ENCODE measurements around the gene ASCC2.

DNA sequence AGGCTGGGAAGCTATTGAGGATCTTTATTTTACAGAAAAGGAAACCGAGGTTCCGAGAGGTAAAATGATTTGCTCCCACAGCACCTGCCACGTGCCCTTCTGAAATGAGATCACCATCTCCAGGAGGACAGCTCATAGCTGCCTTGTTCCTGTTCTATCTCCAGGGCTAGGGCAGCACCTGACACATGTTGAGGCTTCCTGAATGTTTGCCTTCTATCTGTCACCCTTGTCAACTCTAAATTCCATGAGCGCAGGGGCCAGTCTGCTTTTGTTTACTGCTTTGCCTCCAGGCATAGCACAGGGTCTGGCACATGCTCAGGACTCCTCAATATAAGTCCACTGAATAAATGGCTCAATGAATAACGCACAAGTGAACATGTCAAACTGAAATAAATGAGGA is 24.1 kb downstream of the ASCC2 start:
- TF ChIP-seq, protein P1, sequence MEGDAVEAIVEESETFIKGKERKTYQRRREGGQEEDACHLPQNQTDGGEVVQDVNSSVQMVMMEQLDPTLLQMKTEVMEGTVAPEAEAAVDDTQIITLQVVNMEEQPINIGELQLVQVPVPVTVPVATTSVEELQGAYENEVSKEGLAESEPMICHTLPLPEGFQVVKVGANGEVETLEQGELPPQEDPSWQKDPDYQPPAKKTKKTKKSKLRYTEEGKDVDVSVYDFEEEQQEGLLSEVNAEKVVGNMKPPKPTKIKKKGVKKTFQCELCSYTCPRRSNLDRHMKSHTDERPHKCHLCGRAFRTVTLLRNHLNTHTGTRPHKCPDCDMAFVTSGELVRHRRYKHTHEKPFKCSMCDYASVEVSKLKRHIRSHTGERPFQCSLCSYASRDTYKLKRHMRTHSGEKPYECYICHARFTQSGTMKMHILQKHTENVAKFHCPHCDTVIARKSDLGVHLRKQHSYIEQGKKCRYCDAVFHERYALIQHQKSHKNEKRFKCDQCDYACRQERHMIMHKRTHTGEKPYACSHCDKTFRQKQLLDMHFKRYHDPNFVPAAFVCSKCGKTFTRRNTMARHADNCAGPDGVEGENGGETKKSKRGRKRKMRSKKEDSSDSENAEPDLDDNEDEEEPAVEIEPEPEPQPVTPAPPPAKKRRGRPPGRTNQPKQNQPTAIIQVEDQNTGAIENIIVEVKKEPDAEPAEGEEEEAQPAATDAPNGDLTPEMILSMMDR (IDR thresholded peaks at IDR 0.05), result no peak
- no peak for TF ChIP-seq POLR2A (IDR thresholded peaks at IDR 0.05)
